Fibroblast of pulmonary artery (primary cell): ENCODE data around the gene ERC2.

Source experiments
- DNase-seq: peaks from one replicate; pipeline ENCODE4 v3.0.0-alpha.2; 2010; ENCODE audit warnings: low read depth
- H3K4me3 ChIP-seq: replicated peaks from 2 replicates; pipeline ENCODE4 v1.5.1; 2011; ENCODE audit warnings: low read depth, mild to moderate bottlenecking, control low read depth, low read length, moderate library complexity
- CTCF ChIP-seq: IDR thresholded peaks from 2 replicates; pipeline ENCODE4 v1.5.1; 2011; ENCODE audit warnings: mild to moderate bottlenecking, control low read depth, low read length, inconsistent platforms; ENCODE audit errors: missing control alignments

Gene ERC2

DNA sequence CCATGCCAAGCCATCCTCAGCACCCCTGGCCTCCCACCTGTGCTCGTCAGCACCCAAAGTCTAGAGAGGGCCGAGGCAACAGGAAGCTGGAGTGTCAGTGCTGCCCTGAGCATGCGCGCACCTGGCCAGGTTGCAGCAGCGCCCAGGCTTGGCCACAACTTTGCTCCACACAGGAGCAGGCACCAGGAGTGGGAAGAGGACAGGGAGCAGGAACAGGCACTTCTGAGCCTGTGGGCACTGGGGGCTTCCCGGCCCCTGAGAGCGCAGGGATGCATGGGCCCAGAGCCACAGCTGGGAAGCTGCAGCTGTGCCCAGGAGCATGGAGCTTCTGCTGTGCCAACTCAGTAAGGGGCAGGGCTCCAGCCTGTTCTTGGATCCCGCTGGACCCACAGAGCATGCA lies 509.7 kb downstream of the ERC2 start:
- no peak for TF ChIP-seq CTCF
- no peak for DNase-seq

GRCh38 chr3:55955891-55956477 lies 512.3 kb downstream of the ERC2 start:
- H3K4me3 ChIP-seq, result no peak overlapping the region
- no peak for DNase-seq
- no peak for TF ChIP-seq CTCF

More for the DNA sequence above, 509.7 kb downstream of the ERC2 start:
- no peak overlapping the region for H3K4me3 ChIP-seq

DNA sequence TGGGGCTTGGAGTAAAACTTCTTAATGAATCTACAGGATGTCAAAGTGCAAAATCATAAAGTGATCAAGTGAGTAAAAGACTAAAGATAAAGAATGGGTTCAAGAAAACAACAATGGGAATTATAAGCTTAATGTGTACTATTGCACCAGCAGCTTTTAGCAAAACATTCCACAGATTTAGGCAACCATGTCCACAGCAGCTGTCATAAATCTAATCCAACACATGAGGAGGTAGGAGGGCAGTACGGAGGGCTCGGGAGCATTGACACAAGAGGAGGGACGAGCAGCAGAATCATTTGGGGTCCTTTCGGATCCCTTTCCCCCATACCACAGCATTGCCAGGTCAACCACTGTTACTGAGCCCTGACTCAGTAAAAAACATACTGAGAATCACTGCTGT lies 516.9 kb downstream of the ERC2 start:
- no peak for TF ChIP-seq CTCF
- DNase-seq, result no peak
- H3K4me3 ChIP-seq, result no peak overlapping the region

GRCh38 chr3:55947406-55947805 lies 520.9 kb downstream of the ERC2 start:
- no peak overlapping the region for H3K4me3 ChIP-seq
- DNase-seq, result no peak
- TF ChIP-seq CTCF, result no peak

DNA sequence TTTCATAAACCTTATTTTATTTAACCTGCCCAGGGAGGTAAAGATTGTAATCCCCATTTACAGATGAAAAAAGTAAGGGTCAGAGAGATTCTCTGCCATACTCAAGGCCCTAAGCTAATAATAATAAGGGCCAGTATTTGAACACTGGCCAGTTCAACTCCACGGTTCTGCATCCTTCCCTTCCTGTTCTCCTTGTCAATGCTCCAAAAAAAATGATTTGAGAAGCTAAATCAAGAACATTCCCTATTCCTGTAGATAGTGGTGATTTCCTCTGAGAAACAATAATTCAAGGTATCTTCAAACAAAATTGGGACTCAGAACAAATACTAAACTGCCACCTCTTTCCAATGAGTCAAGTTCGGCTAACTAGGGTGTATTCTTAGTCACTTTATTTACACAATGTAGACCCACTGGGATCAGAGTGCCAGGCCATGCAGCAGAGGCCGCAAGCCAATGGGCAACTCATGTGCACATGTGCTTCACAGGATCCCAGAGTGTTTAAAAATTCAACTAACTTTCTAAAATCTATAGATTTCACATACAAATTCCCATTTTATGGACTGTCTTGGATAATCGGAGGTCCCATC lies 521.6 kb downstream of the ERC2 start:
- DNase-seq, result no peak
- H3K4me3 ChIP-seq, result no peak overlapping the region
- no peak for TF ChIP-seq CTCF

DNA sequence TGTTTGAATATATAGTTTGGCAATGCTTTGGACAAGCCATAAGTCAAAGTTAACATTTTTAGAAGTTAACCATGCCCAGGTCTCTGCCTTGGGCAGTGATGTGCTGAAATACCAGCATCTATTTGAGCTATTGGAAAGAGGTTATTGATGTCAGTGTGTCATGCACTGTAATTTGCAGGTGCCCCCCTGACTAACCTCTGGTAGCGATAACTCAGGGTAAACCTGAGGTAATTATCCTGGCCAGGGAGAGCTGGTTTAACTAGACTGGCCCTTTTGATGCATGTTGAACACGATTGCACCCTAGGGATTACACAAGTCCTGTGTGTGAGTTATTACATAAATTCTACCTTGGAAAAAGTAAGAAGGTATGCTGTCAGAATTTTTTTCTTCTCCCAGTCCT lies 525.4 kb downstream of the ERC2 start:
- no peak overlapping the region for H3K4me3 ChIP-seq
- no peak for DNase-seq
- TF ChIP-seq CTCF, result no peak

DNA sequence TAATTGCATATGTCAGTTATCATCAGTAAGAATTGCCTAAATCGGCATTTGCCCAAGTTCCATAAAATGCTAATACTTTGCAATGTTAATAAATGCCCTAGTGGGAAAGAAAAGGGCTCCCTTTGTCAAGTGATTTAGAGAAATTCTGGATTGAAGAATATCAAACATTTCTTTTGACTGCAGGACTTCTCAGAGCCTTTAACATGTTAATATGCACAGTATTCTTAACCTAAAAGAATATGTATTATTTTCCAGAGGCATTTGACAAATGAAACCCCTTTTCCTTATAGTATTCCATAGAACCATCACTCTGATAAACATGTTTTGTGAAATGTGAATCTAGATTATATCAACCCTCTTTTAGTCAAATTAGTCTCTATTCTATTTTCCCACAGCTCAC lies 529.0 kb downstream of the ERC2 start:
- no peak for TF ChIP-seq CTCF
- no peak overlapping the region for H3K4me3 ChIP-seq
- DNase-seq, result no peak
